HEK293T (cell line): ENCODE results near the gene SLX4IP.

Experiments
- ARNT ChIP-seq: fragments of 450-650 bp; IDR thresholded peaks from 2 replicates; pipeline ENCODE4 v1.6.1; 2017; ENCODE audit warnings: mild to moderate bottlenecking
- CTBP1 ChIP-seq: fragments of 450-650 bp; IDR thresholded peaks from 2 replicates; pipeline ENCODE4 v1.6.1; 2016; ENCODE audit warnings: borderline replicate concordance
- ELF4 ChIP-seq: fragments of 450-650 bp; IDR thresholded peaks from 2 replicates; pipeline ENCODE4 v1.6.1; 2017; ENCODE audit warnings: antibody characterized with exemption
- FOXK2 ChIP-seq: fragments of 450-650 bp; IDR thresholded peaks from 2 replicates; pipeline ENCODE4 v1.6.1; 2016; ENCODE audit warnings: mild to moderate bottlenecking
- HDGF ChIP-seq: fragments of 450-650 bp; IDR thresholded peaks from 2 replicates; pipeline ENCODE4 v1.6.1; 2017; ENCODE audit warnings: antibody characterized with exemption, borderline replicate concordance
- NFRKB ChIP-seq: fragments of 450-650 bp; IDR thresholded peaks from 2 replicates; pipeline ENCODE4 v1.6.1; 2016; ENCODE audit warnings: mild to moderate bottlenecking, moderate library complexity
- TARDBP ChIP-seq: fragments of 450-650 bp; IDR thresholded peaks from 2 replicates; pipeline ENCODE4 v1.6.1; 2016

- TF ChIP-seq NFRKB: no peak
- TF ChIP-seq TARDBP: no peak
- no peak for TF ChIP-seq ARNT
- no peak for TF ChIP-seq HDGF
- TF ChIP-seq ELF4: no peak
- TF ChIP-seq FOXK2: no peak
- TF ChIP-seq CTBP1: no peak
Observed at GRCh38 chr20:10665791-10666190, 230.7 kb downstream of the SLX4IP start.
